HG03060 (cell line): ENCODE data around the gene CT45A7.
"Not testable (repeated sequence)": the region's sequence is repeated elsewhere in the genome, so short reads cannot be mapped to it uniquely, and the experiment has no call there.

Source experiments
- ATAC-seq: cut with Tn5 transposase; IDR thresholded peaks from one replicate; pipeline ENCODE4 v1.9.1; 2021; ENCODE audit warnings: low read depth, moderate number of reproducible peaks; ENCODE audit not compliant: unreplicated experiment

The CT45A7 gene, protein sequence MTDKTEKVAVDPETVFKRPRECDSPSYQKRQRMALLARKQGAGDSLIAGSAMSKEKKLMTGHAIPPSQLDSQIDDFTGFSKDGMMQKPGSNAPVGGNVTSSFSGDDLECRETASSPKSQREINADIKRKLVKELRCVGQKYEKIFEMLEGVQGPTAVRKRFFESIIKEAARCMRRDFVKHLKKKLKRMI

GRCh38 chrX:135837180-135837579, at the start of gene CT45A7:
Gene CT45A7, minus strand, starts transcription at chrX:135837280. Its CDS starts 3,747 bp downstream, at chrX:135833533.
- not testable (repeated sequence) for ATAC-seq

- ATAC-seq, result not testable (repeated sequence)
These were observed 45.7 kb upstream of the CT45A7 start for GRCh38 chrX:135882741-135883140.

DNA sequence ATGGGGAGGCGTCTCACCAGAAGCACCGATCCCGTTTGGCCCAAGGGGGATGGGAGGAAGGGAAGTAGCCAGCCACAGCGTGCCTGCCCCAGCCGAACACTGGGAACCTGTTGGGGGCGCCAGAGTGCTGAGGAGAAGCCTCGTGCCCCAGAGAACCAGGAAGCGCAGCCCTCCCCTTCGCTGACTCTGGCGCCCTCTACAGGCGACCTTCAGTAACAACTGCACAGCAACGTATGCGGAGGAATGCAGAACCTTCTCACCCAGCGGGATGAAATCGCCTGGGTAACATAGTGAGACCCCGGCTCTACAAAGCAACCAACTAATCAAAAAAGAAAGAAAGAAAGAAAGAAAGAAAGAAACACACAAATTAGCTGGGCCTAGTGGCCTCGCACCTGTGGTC, 34.6 kb upstream of the CT45A7 start, which contains the start of gene CT45A9:
TSS of gene CT45A9 (minus strand) at position 101 of the 400 bp plus-strand sequence. CDS start 3,751 bp downstream, outside the sequence.
- not testable (repeated sequence) for ATAC-seq

- ATAC-seq, result not testable (repeated sequence)
These were observed 17.4 kb upstream of the CT45A7 start, which contains the start of gene CT45A8 for GRCh38 chrX:135854438-135854837. Gene CT45A8, minus strand, starts transcription at chrX:135854538. Its CDS starts 3,755 bp downstream, at chrX:135850783.

- ATAC-seq, result not testable (repeated sequence)
These were observed 17.2 kb downstream of the CT45A7 start, which contains the start of gene CT45A2 for GRCh38 chrX:135819912-135820311. Gene CT45A2, minus strand, starts transcription at chrX:135820012. Its CDS starts 3,747 bp downstream, at chrX:135816265.

DNA sequence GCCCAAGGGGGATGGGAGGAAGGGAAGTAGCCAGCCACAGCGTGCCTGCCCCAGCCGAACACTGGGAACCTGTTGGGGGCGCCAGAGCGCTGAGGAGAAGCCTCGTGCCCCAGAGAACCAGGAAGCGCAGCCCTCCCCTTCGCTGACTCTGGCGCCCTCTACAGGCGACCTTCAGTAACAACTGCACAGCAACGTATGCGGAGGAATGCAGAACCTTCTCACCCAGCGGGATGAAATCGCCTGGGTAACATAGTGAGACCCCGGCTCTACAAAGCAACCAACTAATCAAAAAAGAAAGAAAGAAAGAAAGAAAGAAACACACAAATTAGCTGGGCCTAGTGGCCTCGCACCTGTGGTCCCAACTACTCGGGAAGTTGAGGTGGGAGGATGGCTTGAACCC, 34.4 kb downstream of the CT45A7 start, which contains the start of gene CT45A6:
TSS of gene CT45A6 (minus strand) at position 101 of the 400 bp plus-strand sequence. CDS start 3,794 bp downstream, outside the sequence.
- not testable (repeated sequence) for ATAC-seq

GRCh38 chrX:135785403-135785802, 51.7 kb downstream of the CT45A7 start, which contains the start of gene CT45A5:
Gene CT45A5, minus strand, starts transcription at chrX:135785503. Its CDS starts 3,774 bp downstream, at chrX:135781729.
- not testable (repeated sequence) for ATAC-seq
